Neuronal stem cell (in vitro differentiated cells): ENCODE measurements around the gene SIK2.

ENCODE experiments used
- DNase-seq: peaks from one replicate; pipeline ENCODE4 v3.0.0-alpha.2; 2013; ENCODE audit warnings: low spot score
- H2AFZ ChIP-seq: one replicate; pipeline ENCODE4 v1.6.1; 2013; ENCODE audit warnings: mild to moderate bottlenecking, low read length, inconsistent platforms
- H2AK5ac ChIP-seq: 2 replicates; pipeline ENCODE4 v1.6.1; 2013; ENCODE audit warnings: low read depth, mild to moderate bottlenecking, inconsistent platforms, low read length, moderate library complexity, mixed read lengths
- H2BK120ac ChIP-seq: 2 replicates; pipeline ENCODE4 v1.6.1; 2013; ENCODE audit warnings: low read depth, mild to moderate bottlenecking, inconsistent platforms, low read length, moderate library complexity, mixed read lengths
- H2BK12ac ChIP-seq: one replicate; pipeline ENCODE4 v1.6.1; 2013; ENCODE audit warnings: low read length, inconsistent platforms
- H2BK15ac ChIP-seq: 2 replicates; pipeline ENCODE4 v1.6.1; 2013; ENCODE audit warnings: mild to moderate bottlenecking, low read length, inconsistent platforms, mixed read lengths
- H2BK5ac ChIP-seq: one replicate; pipeline ENCODE4 v1.6.1; 2013; ENCODE audit warnings: inconsistent platforms, mild to moderate bottlenecking, low read length, moderate library complexity
- H3K14ac ChIP-seq: one replicate; pipeline ENCODE4 v1.6.1; 2013; ENCODE audit warnings: low read length, inconsistent platforms
- H3K18ac ChIP-seq: 2 replicates; pipeline ENCODE4 v1.6.1; 2013; ENCODE audit warnings: low read length, inconsistent platforms
- H3K23ac ChIP-seq: 2 replicates; pipeline ENCODE4 v1.6.1; 2013; ENCODE audit warnings: low read depth, mild to moderate bottlenecking, mixed read lengths, low read length, inconsistent platforms; ENCODE audit not compliant: poor library complexity
- H3K27ac ChIP-seq: replicated peaks from 3 replicates; pipeline ENCODE4 v1.5.1; 2013; ENCODE audit warnings: low read length, inconsistent platforms
- H3K27me3 ChIP-seq, 3 experiments: 2 replicates each; pipeline ENCODE4 v1.6.1; 2013; ENCODE audit warnings: low read length in 3 of 3, mild to moderate bottlenecking in 2 of 3, inconsistent platforms in 1 of 3, low read depth in 1 of 3, mixed read lengths in 1 of 3, moderate library complexity in 1 of 3; ENCODE audit not compliant: control insufficient read depth in 3 of 3, insufficient read depth in 3 of 3
- H3K36me3 ChIP-seq, 2 donors: replicated peaks in 1 of 2; 2 replicates each; pipeline ENCODE4 v1.6.1; 2013; ENCODE audit warnings: low read length in 2 of 2; ENCODE audit not compliant: control insufficient read depth in 2 of 2, insufficient read depth in 2 of 2
- H3K4ac ChIP-seq: 2 replicates; pipeline ENCODE4 v1.6.1; 2013; ENCODE audit warnings: inconsistent platforms, mild to moderate bottlenecking, low read length, moderate library complexity
- H3K4me1 ChIP-seq, 2 donors: 1 replicate in 1 of 2; 2 replicates in 1 of 2; pipeline ENCODE4 v1.6.1; 2013; ENCODE audit warnings: low read length in 2 of 2, low read depth in 1 of 2; ENCODE audit not compliant: control insufficient read depth in 2 of 2, insufficient read depth in 1 of 2
- H3K4me2 ChIP-seq: one replicate; pipeline ENCODE4 v1.6.1; 2013; ENCODE audit warnings: mild to moderate bottlenecking, low read length, inconsistent platforms; ENCODE audit not compliant: insufficient read depth, poor library complexity, severe bottlenecking
- H3K4me3 ChIP-seq, 2 donors: 2 replicates each; pipeline ENCODE4 v1.5.1; 2013; ENCODE audit warnings: low read length in 2 of 2, mild to moderate bottlenecking in 2 of 2, inconsistent platforms in 1 of 2, moderate library complexity in 1 of 2
- H3K79me1 ChIP-seq: one replicate; pipeline ENCODE4 v1.6.1; 2013; ENCODE audit warnings: low read depth, mild to moderate bottlenecking, inconsistent platforms, low read length, moderate library complexity
- H3K9ac ChIP-seq: one replicate; pipeline ENCODE4 v1.6.1; 2013; ENCODE audit warnings: mild to moderate bottlenecking, low read depth, low read length, inconsistent platforms; ENCODE audit not compliant: poor library complexity
- H3K9me3 ChIP-seq, 2 donors: replicated peaks in 1 of 2; 2 replicates each; pipeline versions ENCODE3 to v1.6.1; 2013; ENCODE audit warnings: low read length in 2 of 2, mild to moderate bottlenecking in 2 of 2, inconsistent platforms in 1 of 2, low read depth in 1 of 2, mixed read lengths in 1 of 2, moderate library complexity in 1 of 2; ENCODE audit not compliant: control insufficient read depth in 2 of 2, insufficient read depth in 1 of 2
- H4K8ac ChIP-seq: one replicate; pipeline ENCODE4 v1.6.1; 2013; ENCODE audit warnings: low read depth, mild to moderate bottlenecking, inconsistent platforms, low read length, moderate library complexity
- H4K91ac ChIP-seq: one replicate; pipeline ENCODE4 v1.6.1; 2013; ENCODE audit warnings: low read length, low read depth, mild to moderate bottlenecking, inconsistent platforms; ENCODE audit not compliant: poor library complexity
- WGBS, 2 donors: extraction: QIAGEN DNeasy Blood & Tissue Kit; methylation state at CpG; one replicate each; pipeline ENCODE4 v1.1.7; 2013; ENCODE audit warnings: missing lambda C conversion rate in 2 of 2, mixed read lengths in 1 of 2; ENCODE audit not compliant: insufficient read length in 2 of 2, insufficient replicate concordance in 1 of 2; ENCODE audit errors: extremely low coverage in 2 of 2; 5-methylcytosine and 5-hydroxymethylcytosine counted together

The SIK2 gene

GRCh38 chr11:111735262-111736116 lies 133.2 kb downstream of the SIK2 start:
- H2BK120ac ChIP-seq = no peak overlapping the region
- H3K23ac ChIP-seq = peak overlapping the region; percentile 13
- no peak overlapping the region for H2BK12ac ChIP-seq
- WGBS, 2 donors = no CpG with 5 or more reads among the region's 19 CpGs
- H2BK5ac ChIP-seq = peak overlapping the region; percentile 27
- peak overlapping the region; percentile 25 for H3K18ac ChIP-seq
- H3K4ac ChIP-seq = no peak overlapping the region
- H3K79me1 ChIP-seq = peaks cover 1% of the 10 kb centered on the region
- H2AK5ac ChIP-seq = no peak overlapping the region
- H3K9ac ChIP-seq = no peak overlapping the region
- H4K8ac ChIP-seq = no peak overlapping the region
- no peak overlapping the region for H3K27ac ChIP-seq
- DNase-seq = no peak
- H2AFZ ChIP-seq = peak overlapping the region; percentile 40
- no peak overlapping the region for H3K4me3 ChIP-seq
- no peak overlapping the region for H4K91ac ChIP-seq
- H3K14ac ChIP-seq = no peak overlapping the region
- H2BK15ac ChIP-seq = no peak overlapping the region
- H3K9me3 ChIP-seq = no peaks in the 10 kb centered on the region
- peaks cover 20 to 71% of the 10 kb centered on the region in 2 donors for H3K4me1 ChIP-seq
- peaks cover 0 to 5% of the 10 kb centered on the region in 2 donors for H3K36me3 ChIP-seq
- H3K27me3 ChIP-seq = no peaks in the 10 kb centered on the region
- no peak overlapping the region for H3K4me2 ChIP-seq

- H3K23ac ChIP-seq = no peak overlapping the region
- H3K4me2 ChIP-seq = no peak overlapping the region
- peaks cover 2 to 12% of the 10 kb centered on the region in 2 donors for H3K36me3 ChIP-seq
- no peaks in the 10 kb centered on the region for H3K9me3 ChIP-seq
- H3K79me1 ChIP-seq = peaks cover 1% of the 10 kb centered on the region
- no peak overlapping the region for H3K27ac ChIP-seq
- no peak overlapping the region for H2AK5ac ChIP-seq
- no peak overlapping the region for H2BK5ac ChIP-seq
- H3K18ac ChIP-seq = no peak overlapping the region
- H3K4me1 ChIP-seq = peaks cover 17 to 64% of the 10 kb centered on the region in 2 donors
- WGBS, 2 donors = no CpG with 5 or more reads among the region's 11 CpGs
- H4K91ac ChIP-seq = no peak overlapping the region
- no peak overlapping the region for H3K4ac ChIP-seq
- no peak overlapping the region for H4K8ac ChIP-seq
- H2BK12ac ChIP-seq = no peak overlapping the region
- H3K14ac ChIP-seq = no peak overlapping the region
- no peak overlapping the region for H2BK120ac ChIP-seq
- no peak overlapping the region for H2AFZ ChIP-seq
- no peaks in the 10 kb centered on the region for H3K27me3 ChIP-seq
- H2BK15ac ChIP-seq = no peak overlapping the region
- H3K9ac ChIP-seq = no peak overlapping the region
- DNase-seq = no peak
- H3K4me3 ChIP-seq = no peak overlapping the region
Observed at GRCh38 chr11:111736181-111736590, 133.9 kb downstream of the SIK2 start.

- H2BK120ac ChIP-seq = no peak overlapping the region
Observed at GRCh38 chr11:111736621-111737443, 134.6 kb downstream of the SIK2 start.

More at GRCh38 chr11:111736621-111737443, 134.6 kb downstream of the SIK2 start:
- Histone ChIP-seq H3K27ac (no peak overlapping the region), H2BK5ac (no peak overlapping the region), H3K18ac (no peak overlapping the region), H3K9ac (no peak overlapping the region), H2AFZ (no peak overlapping the region), H2AK5ac (no peak overlapping the region), H3K27me3 (no peaks in the 10 kb centered on the region), H4K8ac (no peak overlapping the region), H3K9me3 (no peaks in the 10 kb centered on the region), H3K4me1 (peaks cover 15 to 63% of the 10 kb centered on the region in 2 donors), H3K4ac (no peak overlapping the region), H3K79me1 (no peaks in the 10 kb centered on the region), H3K23ac (no peak overlapping the region), H2BK15ac (no peak overlapping the region), H3K4me2 (no peak overlapping the region), H4K91ac (no peak overlapping the region), H2BK12ac (no peak overlapping the region), H3K36me3 (peaks cover 3 to 18% of the 10 kb centered on the region in 2 donors), H3K4me3 (no peak overlapping the region), H3K14ac (no peak overlapping the region)
- no peak for DNase-seq
- no CpG with 5 or more reads among the region's 15 CpGs for WGBS, 2 donors
